Amniotic stem cell (primary cell): Measurements from ENCODE around the gene RANBP3.
A peak's percentile ranks its signal among the peaks of the same experiment; 100 is the strongest.

Experiments used
- DNase-seq: peaks from one replicate; lab custom pipeline; 2025; lab: John Stamatoyannopoulos, UW

Gene RANBP3

GRCh38 chr19:5950741-5951140, 27.2 kb downstream of the RANBP3 start:
- DNase-seq, result no peak

GRCh38 chr19:5949792-5950305, 28.1 kb downstream of the RANBP3 start:
- DNase-seq, result no peak

GRCh38 chr19:5948752-5949564, 29.0 kb downstream of the RANBP3 start:
- no peak for DNase-seq

- DNase-seq, result no peak
These were observed 30.5 kb downstream of the RANBP3 start for GRCh38 chr19:5947435-5947834.

GRCh38 chr19:5943623-5944022, 34.3 kb downstream of the RANBP3 start:
- no peak for DNase-seq

GRCh38 chr19:5943045-5943444, 34.9 kb downstream of the RANBP3 start:
- no peak for DNase-seq

- DNase-seq, result no peak
These were observed 36.3 kb downstream of the RANBP3 start for GRCh38 chr19:5941673-5942072.

- no peak for DNase-seq
These were observed 37.4 kb downstream of the RANBP3 start for GRCh38 chr19:5940260-5941208.

- DNase-seq, result no peak
These were observed 40.4 kb downstream of the RANBP3 start for GRCh38 chr19:5937550-5937949.

GRCh38 chr19:5936292-5936592, 41.7 kb downstream of the RANBP3 start:
- DNase-seq, result no peak

- DNase-seq, result no peak
These were observed 42.3 kb downstream of the RANBP3 start for GRCh38 chr19:5935473-5936291.

GRCh38 chr19:5934774-5935472, 43.0 kb downstream of the RANBP3 start:
- DNase-seq, result peak; percentile 81

- DNase-seq, result no peak
These were observed 43.9 kb downstream of the RANBP3 start for GRCh38 chr19:5934069-5934401.

- no peak for DNase-seq
These were observed 44.4 kb downstream of the RANBP3 start for GRCh38 chr19:5933391-5934068.

GRCh38 chr19:5932609-5933262, 45.2 kb downstream of the RANBP3 start:
- no peak for DNase-seq

GRCh38 chr19:5932146-5932545, 45.8 kb downstream of the RANBP3 start:
- no peak for DNase-seq

- no peak for DNase-seq
These were observed 46.7 kb downstream of the RANBP3 start for GRCh38 chr19:5931251-5931650.

GRCh38 chr19:5929625-5930024, 48.3 kb downstream of the RANBP3 start:
- DNase-seq, result no peak

- DNase-seq, result no peak
These were observed 48.8 kb downstream of the RANBP3 start for GRCh38 chr19:5929179-5929578.

- DNase-seq, result no peak
These were observed 50.5 kb downstream of the RANBP3 start for GRCh38 chr19:5927441-5927821.
